ENCODE data around the gene NOP10. TPM values are rescaled to one million over a fixed set of nuclear protein-coding genes. Genes with fewer than 3 reads are reported as not detected.
"Not testable (repeated sequence)": the region's sequence is repeated elsewhere in the genome, so short reads cannot be mapped to it uniquely, and the experiment has no call there.

NOP10 gene
- 116 TPM for total RNA-seq

GRCh38 chr15:34342737-34343575 is at the start of gene NOP10, which contains the start of gene NUTM1:
NOP10 (minus strand) TSS chr15:34343136; CDS start chr15:34343073, 63 bp downstream.
NUTM1 (plus strand) TSS chr15:34343315; CDS start chr15:34343697, 382 bp downstream.
- peak; percentile 92 for DNase-seq (ENCODE audit: low spot score)

- not testable (repeated sequence) for DNase-seq (ENCODE audit: low spot score)
Measured at GRCh38 chr15:34389594-34390086, 46.7 kb upstream of the NOP10 start.

DNA sequence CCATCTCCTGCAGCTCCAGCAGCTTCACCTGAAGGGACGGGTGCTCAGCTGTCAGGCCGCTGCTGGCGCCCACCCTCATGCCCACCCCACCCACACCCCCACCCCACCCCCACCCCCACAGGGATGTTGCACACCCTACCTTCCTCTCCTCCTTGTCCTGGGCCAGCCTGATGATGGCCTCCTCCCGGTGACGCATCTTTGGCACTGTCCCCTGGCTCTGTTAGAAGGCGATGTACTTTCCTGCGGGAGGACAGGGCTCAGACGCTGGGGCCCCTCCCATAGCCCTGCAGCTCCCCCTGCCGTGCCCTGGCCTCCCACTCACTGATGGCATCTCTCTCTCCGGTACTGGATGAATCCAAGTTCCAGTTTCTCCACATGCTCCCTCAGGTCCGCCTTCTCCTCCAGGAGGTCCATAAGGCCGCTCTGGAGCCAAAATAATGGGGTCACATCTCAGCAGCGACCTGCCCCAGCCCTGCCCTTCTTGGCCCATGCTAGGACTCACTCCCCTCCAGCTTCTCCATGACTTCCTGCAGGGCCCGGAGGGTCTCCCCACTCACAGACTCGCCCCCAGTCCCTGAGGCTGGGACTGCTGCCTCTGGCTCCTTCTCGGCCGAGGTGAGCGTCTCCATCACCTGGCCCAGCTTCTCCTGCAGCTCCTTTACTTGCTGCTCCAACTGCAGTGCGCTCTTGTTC is 39.0 kb upstream of the NOP10 start:
- DNase-seq (ENCODE audit: low spot score): not testable (repeated sequence)

DNA sequence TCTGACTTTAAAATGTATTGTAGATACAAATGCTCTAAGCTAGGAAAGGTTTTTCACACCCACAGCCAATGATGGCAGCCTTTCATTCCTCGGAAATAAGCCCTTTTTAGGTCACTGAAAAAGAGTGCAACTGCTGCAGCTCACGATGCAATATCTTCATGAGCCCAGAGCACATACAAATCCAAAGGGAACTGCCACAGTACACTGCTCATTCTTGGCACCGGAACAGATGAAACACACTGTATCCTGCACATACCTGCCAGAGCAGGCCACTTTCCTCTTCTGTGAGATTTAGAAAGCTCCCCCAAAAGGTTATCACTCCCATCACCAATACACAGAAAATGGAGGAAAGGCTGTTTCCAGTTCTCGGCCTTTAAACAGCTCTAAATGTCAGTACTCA is 37.6 kb upstream of the NOP10 start:
- DNase-seq (ENCODE audit: low spot score): not testable (repeated sequence)

DNA sequence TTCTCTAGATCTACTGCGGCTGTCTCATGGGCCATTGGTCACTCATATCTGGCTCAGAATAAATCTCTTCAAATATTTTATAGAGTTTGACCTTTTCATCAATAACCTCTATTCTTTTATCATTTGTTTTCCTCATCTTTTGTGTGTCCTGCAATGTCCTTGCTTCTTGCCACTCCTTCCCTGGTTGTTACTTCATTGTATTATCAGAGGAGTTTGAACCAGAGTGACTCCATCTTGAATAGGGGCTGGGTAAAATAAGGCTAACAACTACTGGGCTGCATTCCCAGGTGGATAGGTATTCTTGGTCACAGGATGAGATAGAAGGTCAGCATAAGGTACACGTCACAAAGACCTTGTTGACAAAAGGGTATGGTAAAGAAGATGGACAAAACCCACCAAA is 33.9 kb upstream of the NOP10 start:
- DNase-seq (ENCODE audit: low spot score): no peak

GRCh38 chr15:34375541-34375940 is 32.6 kb upstream of the NOP10 start:
- DNase-seq (ENCODE audit: low spot score): not testable (repeated sequence)

DNA sequence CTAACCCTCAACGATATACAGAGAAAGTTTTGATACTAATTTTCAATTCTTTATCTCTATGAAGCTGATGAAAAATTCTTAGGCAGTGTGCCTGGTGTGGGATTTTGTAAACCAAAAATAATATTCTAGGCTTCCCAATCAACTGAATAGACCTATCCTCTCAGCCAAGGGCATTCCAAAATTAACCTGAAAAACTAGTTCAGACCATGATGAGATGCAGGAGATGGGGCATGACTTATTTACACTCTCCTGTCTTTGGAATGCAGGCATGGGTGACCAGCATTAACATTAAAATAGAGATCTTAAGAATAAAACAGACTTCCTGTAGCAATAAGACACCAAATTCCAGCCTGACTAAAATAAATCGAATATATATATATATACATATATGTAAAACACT is 31.9 kb upstream of the NOP10 start:
- DNase-seq (ENCODE audit: low spot score): no peak

DNA sequence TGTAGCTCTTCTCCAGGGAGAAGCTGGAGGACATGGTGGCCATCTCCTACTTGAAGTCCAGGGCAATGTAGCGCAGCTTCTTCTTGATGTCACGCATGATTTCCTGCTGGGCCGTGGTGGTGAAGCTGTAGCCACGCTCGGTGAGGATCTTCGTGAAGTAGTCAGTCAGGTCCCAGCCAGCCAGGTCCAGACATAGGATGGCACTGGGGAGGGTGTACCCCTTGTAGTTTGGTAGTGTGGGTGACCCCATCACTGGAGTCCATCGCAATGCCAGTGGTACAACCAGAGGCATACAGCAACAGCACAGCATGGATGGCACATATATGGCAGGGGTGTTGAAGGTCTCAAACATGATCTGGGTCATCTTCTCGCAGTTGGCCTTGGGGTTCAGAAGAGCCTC is 31.0 kb upstream of the NOP10 start:
- DNase-seq (ENCODE audit: low spot score): no peak

DNA sequence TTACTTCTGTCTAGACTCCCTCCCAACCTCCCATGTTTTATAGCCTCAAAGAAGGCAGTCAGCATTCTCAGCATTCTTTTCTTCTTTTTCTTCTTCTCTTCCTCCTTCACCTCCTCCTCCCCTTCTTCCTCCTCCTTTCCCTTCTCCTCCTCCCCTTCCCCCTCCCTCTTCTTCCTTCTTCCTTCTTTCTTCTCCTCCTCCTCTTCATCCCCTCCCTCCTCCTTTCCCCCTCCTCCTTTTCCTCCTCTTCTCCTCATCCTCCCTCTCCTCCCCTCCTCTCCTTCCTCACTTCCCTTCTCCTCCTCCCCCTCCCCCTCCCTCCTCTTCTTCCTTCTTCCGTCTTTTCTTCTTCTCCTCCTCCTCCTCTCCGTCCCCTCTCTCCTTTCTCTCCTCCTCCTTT is 27.7 kb upstream of the NOP10 start:
- no peak for DNase-seq (ENCODE audit: low spot score)

GRCh38 chr15:34370129-34370528 is 27.2 kb upstream of the NOP10 start:
- no peak for DNase-seq (ENCODE audit: low spot score)

GRCh38 chr15:34367101-34368081 is 24.5 kb upstream of the NOP10 start, which contains the start of gene LPCAT4:
LPCAT4 (minus strand) TSS chr15:34367196; CDS start chr15:34367100, 96 bp downstream.
- peak; percentile 89 for DNase-seq (ENCODE audit: low spot score)

DNA sequence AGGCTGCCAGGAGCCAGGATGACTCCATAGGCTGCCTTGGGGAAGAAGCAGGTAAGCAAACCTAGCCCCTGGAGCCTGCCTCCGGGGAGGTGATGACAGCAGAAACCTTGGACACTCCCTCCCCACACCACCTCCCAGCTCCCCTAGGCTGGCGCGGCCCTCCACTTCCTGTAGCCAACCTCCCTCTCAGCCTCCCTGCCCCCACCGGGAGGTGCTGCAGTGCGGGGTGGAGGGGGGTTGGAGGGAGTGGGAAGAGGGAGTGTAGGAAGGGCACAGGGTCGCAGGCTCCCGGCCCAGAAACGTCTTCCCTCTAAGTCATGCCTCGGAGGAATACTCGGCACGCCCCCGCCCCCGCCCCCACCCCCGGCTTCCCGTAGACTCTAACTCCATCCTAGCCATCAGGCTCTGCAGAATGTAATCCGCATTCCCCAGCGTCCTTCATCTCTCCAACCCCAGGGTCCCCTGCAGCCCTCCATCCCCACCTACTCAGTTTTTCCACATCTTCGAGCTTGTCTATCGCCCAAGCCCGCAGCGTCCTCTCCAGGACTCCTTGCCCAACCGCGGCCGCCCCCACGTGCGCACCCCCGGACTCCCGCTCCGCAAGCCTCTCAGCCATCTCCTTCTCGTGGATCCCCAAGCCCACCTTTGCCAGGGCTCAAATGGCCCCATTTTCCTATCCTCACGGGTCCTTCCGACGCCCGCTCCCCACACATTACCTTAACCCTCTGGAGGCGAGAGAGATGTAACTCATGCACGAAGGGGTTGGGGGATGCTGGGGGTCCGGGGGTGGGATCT is 23.5 kb upstream of the NOP10 start:
- peak; percentile 62 for DNase-seq (ENCODE audit: low spot score)

- no peak for DNase-seq (ENCODE audit: low spot score)
Measured at GRCh38 chr15:34365836-34366235, 22.9 kb upstream of the NOP10 start.

DNA sequence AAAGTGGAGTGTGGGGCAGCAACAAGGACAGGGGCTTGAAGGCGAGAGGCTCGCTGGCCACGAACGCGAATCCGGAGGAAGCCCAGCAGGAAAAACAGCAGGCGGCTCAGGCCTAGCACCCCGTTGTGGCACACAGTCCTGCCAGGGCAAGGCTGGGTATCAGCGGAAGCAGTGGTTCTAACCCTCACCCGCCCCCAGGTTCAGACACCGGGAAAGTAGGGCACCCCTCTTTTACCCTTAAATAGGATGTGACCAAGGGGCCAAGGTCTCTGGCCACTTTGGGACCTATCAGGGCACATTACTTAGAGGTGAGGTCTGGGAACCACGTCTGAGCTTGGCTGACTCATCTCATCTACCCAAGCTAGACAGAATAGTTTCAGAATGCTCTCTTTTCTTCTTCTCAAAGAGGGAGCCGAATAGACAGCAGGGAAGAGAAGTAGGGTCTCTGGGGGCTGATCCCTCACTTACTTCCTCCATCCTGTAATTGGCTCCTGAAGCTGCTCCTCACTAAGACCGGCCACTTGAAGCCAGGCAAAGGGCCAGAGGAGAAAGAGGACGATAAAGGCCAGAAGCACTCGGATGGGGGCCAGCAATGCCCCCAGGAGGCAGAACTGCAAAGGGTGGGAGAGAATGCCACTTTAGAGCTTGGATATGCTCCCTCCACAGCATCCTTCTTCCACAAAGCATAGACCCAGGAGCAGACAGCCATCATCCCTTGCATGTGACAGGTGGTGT is 22.3 kb upstream of the NOP10 start:
- no peak for DNase-seq (ENCODE audit: low spot score)

GRCh38 chr15:34364041-34364440 is 21.1 kb upstream of the NOP10 start:
- no peak for DNase-seq (ENCODE audit: low spot score)

DNA sequence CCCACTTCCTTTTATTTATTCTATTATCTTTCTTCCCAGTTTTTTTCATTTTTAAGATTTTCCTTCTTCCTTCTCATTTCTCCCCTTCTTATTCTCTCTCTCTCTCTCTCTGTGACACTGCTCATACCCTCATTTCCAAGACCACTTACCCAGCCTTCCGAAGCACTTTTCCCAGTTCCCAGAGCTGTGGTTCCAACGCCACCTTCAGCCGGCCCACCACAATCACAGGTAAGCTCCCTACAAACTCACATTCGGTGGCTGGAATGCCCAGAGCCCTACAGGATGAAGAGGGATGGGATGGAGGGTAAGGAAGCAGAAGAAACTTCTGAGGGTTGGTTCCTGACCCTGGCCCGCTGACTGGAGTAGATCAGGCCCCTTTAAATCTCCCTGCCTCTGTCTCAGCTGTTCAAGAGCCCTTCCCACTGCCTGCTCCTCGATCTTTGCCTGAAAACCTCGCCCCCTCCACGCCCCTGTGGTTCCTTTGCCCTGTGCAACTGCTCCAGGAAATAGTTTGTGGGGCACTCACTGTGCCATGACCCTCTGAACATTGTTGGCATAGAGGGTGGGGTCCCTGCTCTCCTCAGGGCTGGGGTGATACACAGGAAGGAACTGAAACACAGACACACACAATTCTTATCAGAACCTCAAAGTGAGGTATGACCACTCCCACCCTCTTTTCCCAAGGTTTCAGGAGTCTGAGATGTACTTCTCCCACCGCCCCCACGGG is 19.3 kb upstream of the NOP10 start:
- DNase-seq (ENCODE audit: low spot score): no peak

- no peak for DNase-seq (ENCODE audit: low spot score)
Measured at GRCh38 chr15:34361278-34361677, 18.3 kb upstream of the NOP10 start.

DNA sequence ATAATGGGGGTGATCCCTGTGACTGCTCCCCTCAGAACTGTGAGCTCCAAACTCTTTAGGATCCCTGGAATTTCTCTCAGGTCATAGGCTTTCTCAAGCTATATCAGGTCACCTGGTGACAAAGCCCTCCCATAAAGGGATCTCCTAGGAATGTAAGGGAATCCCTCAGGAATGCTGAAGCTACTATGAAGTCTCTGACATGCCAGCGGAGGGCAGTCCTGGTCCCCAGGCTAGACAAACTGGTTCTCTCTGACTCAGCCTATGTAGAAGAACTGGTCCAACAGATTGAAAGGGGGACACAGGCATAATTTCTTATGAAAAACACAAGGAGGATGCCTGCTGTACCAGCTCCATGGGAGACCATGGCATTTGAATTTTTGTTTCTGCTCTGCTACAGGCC is 17.4 kb upstream of the NOP10 start:
- no peak for DNase-seq (ENCODE audit: low spot score)

DNA sequence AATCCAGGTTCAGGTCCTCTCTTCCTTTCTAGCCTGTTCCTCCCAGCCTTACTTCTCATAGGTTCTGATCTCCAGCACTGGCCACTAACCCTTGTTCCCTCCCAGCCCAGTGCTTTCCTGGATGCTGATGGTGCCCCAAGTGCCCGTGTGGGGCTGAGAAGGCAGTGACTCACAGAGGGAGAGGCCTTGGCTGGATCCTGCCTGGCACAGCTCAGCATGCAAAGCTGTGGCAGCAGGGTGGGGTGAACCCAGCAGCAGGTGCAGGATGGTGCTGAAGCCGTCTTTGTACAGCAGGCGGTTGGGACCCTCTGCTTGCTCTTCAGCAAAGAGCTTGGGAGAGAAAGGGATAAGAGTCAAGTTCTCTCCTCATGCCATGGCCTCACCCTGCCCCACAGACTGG is 16.5 kb upstream of the NOP10 start:
- DNase-seq (ENCODE audit: low spot score): no peak

Data from mucosa of gallbladder (tissue), 1 donor.